ENCODE data around the gene FBXO41.

Gene FBXO41

GRCh38 chr2:73256618-73256922, 27.7 kb downstream of the FBXO41 start:
- Histone ChIP-seq H3K4me3 (replicated peaks; ENCODE audit: insufficient read depth, low read length) (no peak overlapping the region), H3K27me3 (ENCODE audit: insufficient read depth, poor library complexity, severe bottlenecking) (no peaks in the 10 kb centered on the region), H3K27ac (replicated peaks) (no peak overlapping the region)
- DNase-seq (ENCODE audit: low read depth in 1 of 2, low spot score in 1 of 2) = no peak
- no peak for TF ChIP-seq CTCF (IDR thresholded peaks at IDR 0.05; ENCODE audit: insufficient read depth, low read length)
- peak; percentile 24 for TF ChIP-seq REST (IDR thresholded peaks at IDR 0.05; ENCODE audit: insufficient replicate concordance, low read depth)
- TF ChIP-seq GABPA (IDR thresholded peaks at IDR 0.05; ENCODE audit: low read depth) = no peak
- no peak for TF ChIP-seq SPI1 (IDR thresholded peaks at IDR 0.05; ENCODE audit: borderline replicate concordance, low read depth)
- TF ChIP-seq POLR2AphosphoS5 (IDR thresholded peaks at IDR 0.05; ENCODE audit: low read depth) = 0 out of 2 replicates have a peak, but pooled peaks have one; percentile 6

GRCh38 chr2:73255907-73256617, 28.2 kb downstream of the FBXO41 start:
- TF ChIP-seq POLR2AphosphoS5 (IDR thresholded peaks at IDR 0.05; ENCODE audit: low read depth) = no peak; the same call in none of the 2 replicates
- no peak for TF ChIP-seq SPI1 (IDR thresholded peaks at IDR 0.05; ENCODE audit: borderline replicate concordance, low read depth)
- no peak for TF ChIP-seq REST (IDR thresholded peaks at IDR 0.05; ENCODE audit: insufficient replicate concordance, low read depth)
- TF ChIP-seq GABPA (IDR thresholded peaks at IDR 0.05; ENCODE audit: low read depth) = no peak
- TF ChIP-seq CTCF (IDR thresholded peaks at IDR 0.05; ENCODE audit: insufficient read depth, low read length) = no peak
- Histone ChIP-seq H3K27me3 (ENCODE audit: insufficient read depth, poor library complexity, severe bottlenecking) (no peaks in the 10 kb centered on the region), H3K4me3 (replicated peaks; ENCODE audit: insufficient read depth, low read length) (no peak overlapping the region), H3K27ac (replicated peaks) (no peak overlapping the region)
- DNase-seq (ENCODE audit: low read depth in 1 of 2, low spot score in 1 of 2) = no peak

- TF ChIP-seq CTCF (IDR thresholded peaks at IDR 0.05; ENCODE audit: insufficient read depth, low read length) = no peak
- TF ChIP-seq REST (IDR thresholded peaks at IDR 0.05; ENCODE audit: insufficient replicate concordance, low read depth) = no peak
- no peak for TF ChIP-seq GABPA (IDR thresholded peaks at IDR 0.05; ENCODE audit: low read depth)
- peak; percentile 23; the same call in 1 of the 2 replicates for TF ChIP-seq POLR2AphosphoS5 (IDR thresholded peaks at IDR 0.05; ENCODE audit: low read depth)
- TF ChIP-seq SPI1 (IDR thresholded peaks at IDR 0.05; ENCODE audit: borderline replicate concordance, low read depth) = no peak
Measured at GRCh38 chr2:73255007-73255644, 29.2 kb downstream of the FBXO41 start.

More at GRCh38 chr2:73255007-73255644, 29.2 kb downstream of the FBXO41 start:
- H3K27me3 ChIP-seq (ENCODE audit: insufficient read depth, poor library complexity, severe bottlenecking) = no peaks in the 10 kb centered on the region
- no peak for DNase-seq (ENCODE audit: low read depth in 1 of 2, low spot score in 1 of 2)
- H3K27ac ChIP-seq (replicated peaks) = no peak overlapping the region
- H3K4me3 ChIP-seq (replicated peaks; ENCODE audit: insufficient read depth, low read length) = no peak overlapping the region

All from HL-60 (cell line).